ENCODE data around the gene SUDS3. TPM values are rescaled to one million over a fixed set of nuclear protein-coding genes. Genes with fewer than 3 reads are reported as not detected.

Gene SUDS3
- total RNA-seq, 1 donor from 2014 or later, result 17.0 TPM

GRCh38 chr12:118354903-118355302 is 21.5 kb upstream of the SUDS3 start:
- intact Hi-C loops (cut with DNase I), result no loop called here
- DNase-seq, result no peak
- ATAC-seq (ENCODE audit: poor library complexity), result no peak

- ATAC-seq (ENCODE audit: poor library complexity), result no peak
- intact Hi-C loops (cut with DNase I), result no loop called here
Observed at GRCh38 chr12:118355843-118356242, 20.5 kb upstream of the SUDS3 start.

GRCh38 chr12:118356809-118357256 is 19.5 kb upstream of the SUDS3 start:
- intact Hi-C loops (cut with DNase I), result no loop called here
- peak; percentile 64 for ATAC-seq (ENCODE audit: poor library complexity)
- no peak for DNase-seq

More at GRCh38 chr12:118355843-118356242, 20.5 kb upstream of the SUDS3 start:
- DNase-seq, result no peak

GRCh38 chr12:118357257-118358007 is 18.9 kb upstream of the SUDS3 start:
- DNase-seq (no peak), ATAC-seq (ENCODE audit: poor library complexity) (peak; percentile 86)
- intact Hi-C loops (cut with DNase I), result no loop called here

- DNase-seq (no peak), ATAC-seq (ENCODE audit: poor library complexity) (no peak)
- intact Hi-C loops (cut with DNase I), result no loop called here
Observed at GRCh38 chr12:118358008-118358359, 18.4 kb upstream of the SUDS3 start.

GRCh38 chr12:118358612-118359540 is 17.5 kb upstream of the SUDS3 start:
- intact Hi-C loops (cut with DNase I), result no loop called here
- DNase-seq, result no peak
- peak; percentile 44 for ATAC-seq (ENCODE audit: poor library complexity)

- ATAC-seq (ENCODE audit: poor library complexity) (no peak), DNase-seq (no peak)
- intact Hi-C loops (cut with DNase I), result no loop called here
Observed at GRCh38 chr12:118359541-118359915, 16.8 kb upstream of the SUDS3 start.

GRCh38 chr12:118361092-118361404 is 15.3 kb upstream of the SUDS3 start:
- ATAC-seq (ENCODE audit: poor library complexity), result no peak
- no peak for DNase-seq
- intact Hi-C loops (cut with DNase I), result no loop called here

GRCh38 chr12:118361889-118362288 is 14.5 kb upstream of the SUDS3 start:
- DNase-seq (no peak), ATAC-seq (ENCODE audit: poor library complexity) (no peak)
- intact Hi-C loops (cut with DNase I), result no loop called here

- intact Hi-C loops (cut with DNase I), result no loop called here
- no peak for ATAC-seq (ENCODE audit: poor library complexity)
Observed at GRCh38 chr12:118368821-118369220, 7.5 kb upstream of the SUDS3 start.

GRCh38 chr12:118370601-118371000 is 5.8 kb upstream of the SUDS3 start:
- intact Hi-C loops (cut with DNase I), result loop anchor here (10.0 kb wide), 2 partner anchors 236 to 496 kb away; partner anchors contain the start of gene PEBP1
- ATAC-seq (ENCODE audit: poor library complexity) (no peak), DNase-seq (no peak)

More at GRCh38 chr12:118368821-118369220, 7.5 kb upstream of the SUDS3 start:
- DNase-seq, result no peak

GRCh38 chr12:118371321-118372282 is 4.8 kb upstream of the SUDS3 start:
- no peak for ATAC-seq (ENCODE audit: poor library complexity)
- intact Hi-C loops (cut with DNase I), result loop anchor here (10.0 kb wide), 2 partner anchors 237 to 497 kb away; partner anchors contain the start of gene PEBP1
- DNase-seq, result peak; percentile 53

GRCh38 chr12:118372541-118373495 is 3.5 kb upstream of the SUDS3 start, which contains the start of gene TAOK3:
TAOK3 (minus strand) TSS chr12:118372907; CDS start chr12:118255567, 117,340 bp downstream.
- DNase-seq (peak; percentile 99), ATAC-seq (ENCODE audit: poor library complexity) (peak; percentile 93)
- intact Hi-C loops (cut with DNase I), result loop anchor here (10.0 kb wide), 2 partner anchors 238 to 498 kb away; partner anchors contain the start of gene PEBP1

GRCh38 chr12:118373616-118374015 is 2.7 kb upstream of the SUDS3 start:
- DNase-seq, result no peak
- ATAC-seq (ENCODE audit: poor library complexity), result no peak
- intact Hi-C loops (cut with DNase I), result loop anchor here (10.0 kb wide), 2 partner anchors 239 to 499 kb away; partner anchors contain the start of gene PEBP1

GRCh38 chr12:118374126-118374725 is 2.1 kb upstream of the SUDS3 start:
- ATAC-seq (ENCODE audit: poor library complexity) (no peak), DNase-seq (no peak)
- intact Hi-C loops (cut with DNase I), result loop anchor here (10.0 kb wide), 2 partner anchors 239 to 499 kb away; partner anchors contain the start of gene PEBP1

- intact Hi-C loops (cut with DNase I), result loop anchor here (5.0 to 10.0 kb wide), 3 partner anchors 188 to 500 kb away; partner anchors contain the start of gene PEBP1
- ATAC-seq (ENCODE audit: poor library complexity), result no peak
- no peak for DNase-seq
Observed at GRCh38 chr12:118374909-118375308, 1.4 kb upstream of the SUDS3 start.

- ATAC-seq (ENCODE audit: poor library complexity), result no peak
- no peak for DNase-seq
- intact Hi-C loops (cut with DNase I), result loop anchor here (5.0 to 10.0 kb wide), 3 partner anchors 188 to 501 kb away; partner anchors contain the start of gene PEBP1
Observed at GRCh38 chr12:118375348-118375747, 1.0 kb upstream of the SUDS3 start.

Data from Right ventricle myocardium superior (tissue), 1 donor.